Stomach (tissue), 4 donors: ENCODE data around the gene FAM187B.

Experiments
- CTCF ChIP-seq, 7 experiments: fragments of 450-650 bp in 4 of 7; fragments of 200-600 bp in 3 of 7; sonication (generic) in 3 of 7; IDR thresholded peaks; one replicate each; pipeline ENCODE4 v1.5.1; 2016 to 2019; ENCODE audit warnings: antibody characterized with exemption in 7 of 7, control low read depth in 2 of 7, mild to moderate bottlenecking in 1 of 7
- POLR2A ChIP-seq, 4 donors: fragments of 450-650 bp; IDR thresholded peaks; one replicate each; pipeline ENCODE4 v1.6.1; 2016; ENCODE audit warnings: antibody characterized with exemption in 4 of 4, control low read depth in 2 of 4, mild to moderate bottlenecking in 1 of 4, moderate library complexity in 1 of 4

GRCh38 chr19:35267353-35267817, 38.8 kb upstream of the FAM187B start:
- TF ChIP-seq CTCF (IDR thresholded peaks at IDR 0.05), result peak in 1 of 7 experiments; percentile 8
- TF ChIP-seq POLR2A (IDR thresholded peaks at IDR 0.05), result no peak
